PC-3 (cell line): Measurements from ENCODE around the gene KCNK4. TPM values are rescaled to one million over a fixed set of nuclear protein-coding genes. Genes with fewer than 3 reads are reported as not detected.

ENCODE experiments used
- ATAC-seq: fragments of 200-7000 bp; cut with Tn5 transposase; 2 replicates; pipeline ENCODE4 v1.9.1; 2020; ENCODE audit warnings: mild to moderate bottlenecking, moderate library complexity
- BruUV-seq: library from RNA; stranded (reverse); fragments of 400-500 nt; replicated peaks from 2 replicates; lab custom pipeline; 2021; lab: Mats Ljungman, UMichigan
- CTCF ChIA-PET: fragments of 300-600 bp; sonication (Branson Sonifier 250); formaldehyde crosslinking; loops from one replicate; lab custom pipeline; 2022; ENCODE audit warnings: antibody characterized with exemption; lab: Charles Lee
- POLR2A ChIA-PET: fragments of 300-600 bp; sonication (Branson Sonifier 250); formaldehyde crosslinking; loops from one replicate; lab custom pipeline; 2022; ENCODE audit warnings: antibody characterized with exemption; ENCODE audit not compliant: unreplicated experiment; lab: Charles Lee
- DNase-seq: peaks from one replicate; pipeline ENCODE4 v3.0.0-alpha.2; 2015
- H2AFZ ChIP-seq: fragments of 300-600 bp; sonication (generic); 2 replicates; pipeline ENCODE4 v1.6.0; 2016; ENCODE audit warnings: antibody characterized with exemption, low read length
- H3F3A ChIP-seq: fragments of 300-600 bp; sonication (generic); one replicate; pipeline ENCODE4 v1.6.0; 2017; ENCODE audit warnings: antibody characterized with exemption, low read length, control low read depth, mild to moderate bottlenecking; ENCODE audit not compliant: unreplicated experiment
- H3K27ac ChIP-seq: fragments of 300-600 bp; sonication (generic); 2 replicates; pipeline ENCODE4 v1.5.1; 2016; ENCODE audit warnings: mild to moderate bottlenecking, low read length
- H3K27me3 ChIP-seq: fragments of 300-600 bp; sonication (generic); 2 replicates; pipeline ENCODE4 v1.6.1; 2016; ENCODE audit warnings: low read length, mixed read lengths
- H3K36me3 ChIP-seq: fragments of 300-600 bp; sonication (generic); 2 replicates; pipeline ENCODE4 v1.6.1; 2016; ENCODE audit warnings: low read depth, mixed run types, low read length, mixed read lengths
- H3K4me1 ChIP-seq: fragments of 300-600 bp; sonication (generic); 2 replicates; pipeline ENCODE4 v1.5.1; 2016; ENCODE audit warnings: low read length; ENCODE audit not compliant: insufficient read depth
- H3K4me2 ChIP-seq: fragments of 300-600 bp; sonication (generic); 2 replicates; pipeline ENCODE4 v1.6.0; 2016; ENCODE audit warnings: low read length
- H3K4me3 ChIP-seq: fragments of 300-600 bp; sonication (generic); 2 replicates; pipeline ENCODE4 v1.5.1; 2016; ENCODE audit warnings: mild to moderate bottlenecking, low read length, mixed read lengths
- H3K79me2 ChIP-seq: fragments of 300-600 bp; sonication (generic); 2 replicates; pipeline ENCODE4 v1.6.1; 2017; ENCODE audit warnings: low read length, mixed read lengths
- H3K9ac ChIP-seq: fragments of 300-600 bp; sonication (generic); 2 replicates; pipeline ENCODE4 v1.6.0; 2016; ENCODE audit warnings: mild to moderate bottlenecking, low read length
- H3K9me2 ChIP-seq: fragments of 300-600 bp; sonication (generic); replicated peaks from 2 replicates; pipeline ENCODE4 v1.6.1; 2016; ENCODE audit warnings: mixed run types, low read length, mixed read lengths
- H3K9me3 ChIP-seq: fragments of 300-600 bp; sonication (generic); 2 replicates; pipeline ENCODE4 v1.6.1; 2016; ENCODE audit warnings: low read length, mixed read lengths
- H4K20me1 ChIP-seq: fragments of 300-600 bp; sonication (generic); 2 replicates; pipeline ENCODE4 v1.6.1; 2016; ENCODE audit warnings: low read length, mixed read lengths
- EZH2 ChIP-seq: fragments of 300-600 bp; sonication (generic); IDR thresholded peaks from one replicate; pipeline ENCODE4 v1.6.1; 2017; ENCODE audit warnings: antibody characterized with exemption, mild to moderate bottlenecking, low read length; ENCODE audit not compliant: unreplicated experiment
- EZH2phosphoT487 ChIP-seq: fragments of 300-600 bp; sonication (generic); IDR thresholded peaks from 2 replicates; pipeline ENCODE4 v1.6.1; 2018; ENCODE audit warnings: mild to moderate bottlenecking, antibody characterized with exemption, low read length, borderline replicate concordance
- intact Hi-C: fragments of 100-400 bp; cut with micrococcal nuclease; formaldehyde crosslinking; loops from 2 replicates; pipeline ENCODE4 v1.9.0; 2023
- total RNA-seq: library from RNA; depleted of rRNA; stranded (reverse); fragments of >200 nt; gene quantifications from 2 replicates; pipeline ENCODE4 v1.2.3, GENCODE V29; 2014
- TF ChIP-seq, protein P1 (sequence below): fragments of 300-600 bp; sonication (generic); conservative IDR thresholded peaks from 2 replicates; pipeline ENCODE4 v1.5.1; 2017; ENCODE audit warnings: antibody characterized with exemption, low read depth, mild to moderate bottlenecking, low read length

KCNK4 gene
- total RNA-seq, 1 experiment from 2014 or later = 1.2 TPM

DNA sequence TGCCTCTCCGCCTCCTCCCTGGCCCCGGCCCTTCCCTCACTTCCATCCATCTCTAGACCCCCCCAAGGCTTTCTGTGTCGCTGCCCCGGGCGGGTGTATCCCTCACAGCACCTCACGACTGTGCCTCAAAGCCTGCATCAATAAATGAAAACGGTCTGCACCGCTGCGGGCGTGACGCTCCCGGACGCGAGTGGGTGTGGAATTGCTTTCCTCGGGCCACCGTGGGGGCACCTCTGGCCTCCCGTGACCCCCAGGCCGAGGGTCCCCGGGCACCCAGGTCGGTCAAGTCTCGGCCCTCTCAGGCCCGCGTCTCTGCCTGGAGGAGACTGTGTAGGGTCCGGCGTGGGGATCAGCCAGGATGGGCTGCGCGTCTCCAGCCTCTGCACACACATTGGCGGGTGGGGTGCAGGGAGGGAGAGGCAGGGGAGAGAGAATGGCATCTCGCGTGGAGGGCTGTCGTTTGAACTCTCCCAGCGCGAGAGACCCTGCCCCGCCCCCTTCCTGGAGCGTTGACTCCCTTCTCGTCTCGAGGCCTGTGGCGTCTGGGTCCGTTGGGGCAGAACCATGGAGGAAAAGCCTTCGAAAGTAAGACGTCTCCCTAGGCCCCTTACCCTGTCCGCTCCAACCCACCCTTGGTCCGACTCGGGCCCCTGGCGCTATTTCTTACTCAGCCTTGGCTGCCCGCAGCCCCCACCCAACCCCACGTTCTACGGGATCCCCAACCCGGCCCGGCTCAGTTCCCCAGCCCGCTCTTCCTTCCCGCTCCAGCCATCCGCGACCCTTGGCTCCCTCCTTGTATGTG lies 8.9 kb downstream of the KCNK4 start, which contains the start of gene CATSPERZ:
TSS of gene CATSPERZ (plus strand) at position 512 of the 802 bp plus-strand sequence. CDS start at position 565, 53 bp downstream.
- H3K4me2 ChIP-seq = peak within 1 kb of the TSS; percentile 90
- no peak for ATAC-seq
- no peak for TF ChIP-seq EZH2
- TF ChIP-seq, protein P1, sequence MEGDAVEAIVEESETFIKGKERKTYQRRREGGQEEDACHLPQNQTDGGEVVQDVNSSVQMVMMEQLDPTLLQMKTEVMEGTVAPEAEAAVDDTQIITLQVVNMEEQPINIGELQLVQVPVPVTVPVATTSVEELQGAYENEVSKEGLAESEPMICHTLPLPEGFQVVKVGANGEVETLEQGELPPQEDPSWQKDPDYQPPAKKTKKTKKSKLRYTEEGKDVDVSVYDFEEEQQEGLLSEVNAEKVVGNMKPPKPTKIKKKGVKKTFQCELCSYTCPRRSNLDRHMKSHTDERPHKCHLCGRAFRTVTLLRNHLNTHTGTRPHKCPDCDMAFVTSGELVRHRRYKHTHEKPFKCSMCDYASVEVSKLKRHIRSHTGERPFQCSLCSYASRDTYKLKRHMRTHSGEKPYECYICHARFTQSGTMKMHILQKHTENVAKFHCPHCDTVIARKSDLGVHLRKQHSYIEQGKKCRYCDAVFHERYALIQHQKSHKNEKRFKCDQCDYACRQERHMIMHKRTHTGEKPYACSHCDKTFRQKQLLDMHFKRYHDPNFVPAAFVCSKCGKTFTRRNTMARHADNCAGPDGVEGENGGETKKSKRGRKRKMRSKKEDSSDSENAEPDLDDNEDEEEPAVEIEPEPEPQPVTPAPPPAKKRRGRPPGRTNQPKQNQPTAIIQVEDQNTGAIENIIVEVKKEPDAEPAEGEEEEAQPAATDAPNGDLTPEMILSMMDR = no peak
- no peak for TF ChIP-seq EZH2phosphoT487

DNA sequence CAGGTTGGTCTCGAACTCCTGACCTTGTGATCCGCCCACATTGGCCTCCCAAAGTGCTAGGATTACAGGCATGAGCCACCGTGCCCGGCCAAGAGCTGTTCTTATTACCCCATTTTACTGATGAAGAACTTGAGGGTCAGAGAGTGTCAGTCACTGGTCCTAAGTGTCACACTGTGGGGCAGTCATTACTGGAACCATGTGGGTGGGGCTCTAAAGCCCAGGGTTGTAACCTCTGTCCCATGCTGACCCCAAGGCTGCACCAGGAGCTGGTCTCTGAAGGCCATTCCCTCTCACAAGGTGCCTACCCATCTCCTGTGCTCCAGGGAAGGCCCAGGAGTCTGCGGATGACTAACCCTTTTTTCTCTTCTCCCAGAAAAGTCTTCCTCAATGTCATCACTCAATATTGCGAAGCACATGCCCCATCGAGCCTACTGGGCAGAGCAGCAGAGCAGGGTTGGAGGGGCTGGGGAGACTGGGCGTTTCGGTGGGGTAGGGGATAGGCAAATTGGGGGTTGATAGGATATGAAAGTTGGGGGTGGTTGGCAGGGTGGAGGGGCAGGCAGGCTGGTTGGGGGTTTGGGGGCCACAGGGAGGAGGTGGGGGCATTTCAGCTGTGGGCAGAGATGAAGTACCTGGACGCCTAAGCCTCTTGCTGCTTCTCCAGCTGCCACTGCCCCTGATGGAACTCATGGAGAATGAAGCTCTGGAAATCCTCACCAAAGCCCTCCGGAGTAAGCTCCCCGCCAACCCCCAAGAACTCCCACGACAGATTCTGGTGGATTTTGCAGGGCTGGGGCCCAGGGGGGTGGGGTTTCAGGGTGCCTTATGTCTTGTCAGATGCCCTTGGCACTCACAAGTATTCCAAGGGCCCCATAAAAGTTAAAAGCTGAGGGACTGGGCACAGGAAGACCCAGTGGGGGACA lies 12.3 kb downstream of the KCNK4 start:
- Histone ChIP-seq H3K27ac (no peak overlapping the region), H3K4me3 (no peak overlapping the region), H3K4me1 (peaks cover 35% of the 10 kb centered on the region), H3K79me2 (peaks cover 26% of the 10 kb centered on the region), H3F3A (no peaks in the 10 kb centered on the region), H4K20me1 (no peaks in the 10 kb centered on the region), H3K9me3 (no peaks in the 10 kb centered on the region), H3K36me3 (no peaks in the 10 kb centered on the region), H3K27me3 (peaks cover 18% of the 10 kb centered on the region), H3K9me2 (no peaks in the 10 kb centered on the region), H3K4me2 (peak overlapping the region; percentile 92), H2AFZ (no peak overlapping the region), H3K9ac (no peak overlapping the region)
- intact Hi-C loops = loop anchor here (2.0 kb wide), 3 partner anchors 33 to 99 kb away; partner anchors contain the start of gene FKBP2
- TF ChIP-seq EZH2 = no peak
- no peak for TF ChIP-seq EZH2phosphoT487
- TF ChIP-seq, protein P1 = no peak
- DNase-seq (no peak), ATAC-seq (no peak)
- BruUV-seq = no TSS peak
- POLR2A ChIA-PET = interaction anchor here (1.0 kb wide), 1 partner anchor 62 kb away, joined by 9 read pairs; the partner anchor contains the start of gene FKBP2
- CTCF ChIA-PET = interaction anchor here (0.6 to 2.0 kb wide), 10 partner anchors 15 to 1418 kb away, joined by 3 to 20 read pairs (median 6); partner anchors contain the start of gene PRDX5

More for the DNA sequence above, 8.9 kb downstream of the KCNK4 start, which contains the start of gene CATSPERZ:
- H3F3A ChIP-seq = no peaks in the 10 kb centered on the region
- peaks cover 18% of the 10 kb centered on the region for H3K27me3 ChIP-seq
- H3K9me3 ChIP-seq = no peaks in the 10 kb centered on the region
- peak within 1 kb of the TSS; percentile 64 for H3K4me3 ChIP-seq
- H3K27ac ChIP-seq = no peak within 1 kb of the TSS
- H3K79me2 ChIP-seq = no peaks in the 10 kb centered on the region
- CTCF ChIA-PET = interaction anchor here (0.5 to 2.2 kb wide), 13 partner anchors 11 to 285 kb away, joined by 3 to 13 read pairs (median 4); partner anchors contain the start of genes FKBP2, PRDX5, STIP1 and TRMT112
- DNase-seq = no peak
- peak within 1 kb of the TSS; percentile 82 for H2AFZ ChIP-seq
- peaks cover 34% of the 10 kb centered on the region for H3K4me1 ChIP-seq
- H3K9me2 ChIP-seq = no peaks in the 10 kb centered on the region
- H4K20me1 ChIP-seq = no peaks in the 10 kb centered on the region
- no TSS peak for BruUV-seq
- intact Hi-C loops = loop anchor here (2.0 kb wide), 3 partner anchors 15 to 53 kb away; partner anchors contain the start of genes BAD, GPR137 and PPP1R14B
- POLR2A ChIA-PET = interaction anchor here (1.1 kb wide), 1 partner anchor 59 kb away, joined by 3 read pairs; no protein-coding TSS in a partner anchor
- H3K9ac ChIP-seq = peak within 1 kb of the TSS; percentile 5; the same call in 1 of the 2 replicates
- H3K36me3 ChIP-seq = no peaks in the 10 kb centered on the region
